Stimulated activated CD4-positive, alpha-beta T cell treated with anti-CD3 and anti-CD28 coated beads, Interleukin-1b, Interleukin-23, amount 100 ng/mL, for 4 hours (primary cell): ENCODE measurements around the gene CD248.
"Not testable (repeated sequence)": the region's sequence is repeated elsewhere in the genome, so short reads cannot be mapped to it uniquely, and the experiment has no call there.

ENCODE experiments used
- DNase-seq, 2 donors: peaks; one replicate each; pipeline ENCODE4 v3.0.0-alpha.2; 2020; ENCODE audit warnings: low read depth in 2 of 2

CD248 gene

DNA sequence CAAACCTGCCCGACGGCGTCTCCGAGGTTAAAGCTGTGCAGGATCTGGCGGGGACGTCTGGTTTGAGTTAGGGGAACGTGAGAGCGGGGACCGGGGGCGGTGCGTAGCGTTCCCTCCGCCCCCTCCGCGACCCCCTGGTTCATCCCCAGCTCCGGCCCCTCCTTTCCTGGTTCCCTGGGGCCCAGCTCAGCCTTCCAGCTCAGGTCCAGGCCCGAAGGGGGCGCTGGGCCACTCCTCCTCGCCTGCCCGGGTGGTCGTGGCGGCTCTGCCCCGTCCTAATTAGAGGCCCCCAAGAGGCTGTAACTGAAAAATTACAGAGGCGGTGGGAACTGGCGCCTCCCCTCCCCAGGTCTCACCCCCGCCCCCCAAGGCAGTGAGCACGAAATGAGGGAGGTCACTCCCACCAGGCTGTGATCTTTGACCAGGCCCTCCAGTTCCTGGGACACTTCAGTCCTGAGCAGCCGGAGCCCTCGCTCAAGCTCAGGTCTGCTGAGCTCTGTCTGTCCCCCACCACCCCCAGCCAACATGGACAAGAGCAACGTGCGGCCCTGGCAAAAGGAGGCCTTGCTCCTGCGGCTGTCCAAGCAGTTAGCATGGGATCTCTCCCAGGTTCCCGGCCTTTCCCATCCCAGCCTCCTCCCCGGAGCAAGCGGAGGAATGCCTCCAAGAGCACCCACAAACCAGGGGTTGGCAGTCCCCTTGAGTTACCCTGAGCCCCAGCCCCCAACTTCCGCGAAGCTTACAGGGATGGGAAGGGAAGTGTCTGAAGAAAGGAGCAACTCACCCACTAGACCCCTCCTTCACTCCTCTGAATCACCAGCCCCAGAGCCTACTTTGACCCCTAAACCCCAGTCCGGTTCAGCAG is 3.3 kb downstream of the CD248 start:
- DNase-seq: no peak

GRCh38 chr11:66312549-66313320 is 4.1 kb downstream of the CD248 start:
- DNase-seq: peak; percentile 97 to 98

DNA sequence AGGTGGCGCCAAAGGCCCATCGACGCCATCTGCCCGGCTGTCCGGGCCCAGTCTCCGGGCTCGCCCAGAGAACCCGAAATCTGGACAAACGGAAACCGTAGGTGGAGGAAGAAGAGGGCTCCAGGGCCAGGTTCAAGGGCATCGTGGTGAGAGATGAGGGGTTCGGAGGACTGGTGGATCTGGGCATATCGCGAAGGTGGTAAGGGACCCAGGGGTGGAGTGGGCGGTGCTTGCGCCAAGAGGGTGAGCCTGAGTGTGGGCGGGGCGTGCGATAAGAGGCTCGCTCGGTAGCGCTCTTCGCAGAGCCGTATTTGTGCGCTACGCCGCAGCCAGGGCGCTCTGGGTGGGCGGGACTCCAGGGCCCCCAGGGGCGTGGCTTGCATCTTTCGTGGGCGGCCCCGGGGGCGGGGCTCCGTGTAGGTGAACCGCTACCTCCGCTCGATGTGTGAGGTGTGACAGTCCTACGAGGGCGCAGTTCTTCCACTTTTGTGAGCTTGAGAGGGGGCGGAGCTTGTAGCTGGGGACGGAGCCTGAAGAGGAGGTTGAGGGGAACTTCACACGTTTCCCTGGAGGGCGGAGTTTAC is 4.8 kb downstream of the CD248 start:
- DNase-seq: peak; percentile 96 to 99

GRCh38 chr11:66311470-66311964 is 5.3 kb downstream of the CD248 start:
- no peak for DNase-seq

GRCh38 chr11:66310803-66311440 is 5.9 kb downstream of the CD248 start:
- DNase-seq: not testable (repeated sequence)

DNA sequence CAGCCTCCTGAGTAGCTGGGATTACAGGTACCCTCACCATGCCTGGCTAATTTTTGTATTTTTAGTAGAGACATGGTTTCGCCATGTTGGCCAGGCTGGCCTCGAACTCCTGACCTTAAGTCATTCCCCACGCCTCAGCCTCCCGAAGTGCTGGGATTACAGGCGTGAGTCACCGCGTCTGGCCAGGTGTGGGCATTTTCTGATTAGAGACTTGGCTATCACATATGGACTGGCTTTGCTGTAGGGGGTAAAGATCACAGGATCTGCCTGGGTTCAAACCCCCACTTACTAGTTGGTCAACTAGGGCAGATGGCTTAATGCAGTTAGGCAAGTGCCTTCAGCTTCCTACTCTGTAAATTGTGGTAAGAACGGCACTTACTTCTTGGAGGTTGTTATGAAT is 6.5 kb downstream of the CD248 start:
- DNase-seq: no peak

GRCh38 chr11:66309475-66309874 is 7.4 kb downstream of the CD248 start:
- no peak for DNase-seq

- no peak for DNase-seq
Measured at GRCh38 chr11:66302656-66303055, 14.2 kb downstream of the CD248 start.

DNA sequence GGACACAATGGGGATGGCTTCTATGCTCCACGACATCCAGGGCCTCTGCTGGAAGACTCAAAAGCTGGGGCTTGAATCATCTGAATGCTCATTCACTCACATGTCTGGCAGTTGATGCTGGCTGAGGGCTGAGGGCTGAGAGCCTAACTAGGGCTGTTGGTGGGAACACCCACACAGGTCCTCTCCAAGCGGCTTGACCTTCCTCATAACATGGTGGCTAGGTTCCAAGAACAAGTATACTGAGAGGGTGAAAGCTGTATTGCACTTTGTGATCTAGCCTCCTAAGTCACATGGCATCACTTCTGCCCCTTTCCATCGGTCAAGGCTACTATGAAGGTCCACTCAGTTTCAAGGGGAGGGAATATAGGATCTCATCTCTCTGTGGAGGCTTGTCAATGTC is 17.7 kb downstream of the CD248 start:
- DNase-seq: no peak

- no peak for DNase-seq
Measured at GRCh38 chr11:66297610-66298009, 19.2 kb downstream of the CD248 start.

GRCh38 chr11:66294626-66295620 is 21.9 kb downstream of the CD248 start:
- DNase-seq: no peak

DNA sequence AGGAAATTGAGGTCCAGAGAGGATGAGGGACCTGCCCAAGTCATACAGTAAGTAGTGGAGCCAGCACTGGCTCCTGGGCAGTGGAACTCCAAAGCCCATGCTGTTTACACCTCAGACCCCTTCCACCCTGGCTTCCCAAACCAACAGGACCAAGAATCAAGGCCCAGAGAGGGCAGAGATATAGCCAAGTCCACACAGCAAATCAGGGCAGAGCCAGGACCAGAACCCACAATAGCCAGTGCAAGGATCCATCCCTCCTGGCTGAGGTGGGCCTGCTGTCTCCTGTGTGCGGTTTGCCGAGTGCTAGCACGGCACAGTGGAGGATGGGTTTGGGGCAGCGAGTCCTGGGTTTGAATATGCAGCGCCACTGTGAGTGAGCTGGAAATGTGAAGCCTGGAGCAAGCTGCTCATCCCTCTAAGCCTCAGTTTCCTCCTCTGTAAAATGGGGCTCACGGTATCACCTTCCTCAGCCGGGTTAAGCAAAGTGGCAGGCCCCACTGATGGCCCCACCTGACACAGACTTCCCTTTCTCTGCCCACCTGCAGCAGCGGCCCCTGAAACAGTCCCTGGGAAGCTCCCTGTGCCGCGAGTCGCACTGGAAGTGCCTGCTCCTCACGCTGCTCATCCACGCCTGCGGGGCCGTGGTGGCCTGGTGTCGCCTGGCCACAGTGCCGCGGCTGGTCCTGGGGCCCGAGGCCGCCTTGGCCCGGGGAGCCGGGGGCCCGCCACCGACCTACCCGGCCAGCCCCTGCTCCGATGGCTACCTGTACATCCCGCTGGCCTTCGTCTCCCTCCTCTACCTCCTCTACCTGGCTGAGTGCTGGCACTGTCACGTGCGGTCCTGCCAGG is 22.8 kb downstream of the CD248 start:
- DNase-seq: no peak

DNA sequence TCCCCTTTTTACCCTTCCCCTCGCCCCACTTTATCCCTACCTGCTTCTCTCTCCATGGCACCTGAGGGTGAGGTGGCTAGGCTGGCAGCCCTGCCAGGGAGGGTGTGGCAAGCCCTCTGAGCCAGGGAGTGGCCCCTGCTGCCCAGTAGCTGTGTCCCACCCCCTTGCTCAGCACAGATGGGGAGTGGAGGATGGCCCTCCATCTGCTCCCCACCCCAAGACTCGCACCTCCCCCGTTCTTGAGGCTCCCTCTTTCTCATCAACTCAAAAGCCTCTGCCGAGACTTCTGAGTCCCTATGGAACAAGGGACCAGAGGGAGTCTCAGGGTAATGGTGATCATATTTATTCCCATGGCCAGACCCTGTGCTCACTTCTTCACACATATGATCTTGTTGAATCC is 23.5 kb downstream of the CD248 start:
- no peak for DNase-seq

DNA sequence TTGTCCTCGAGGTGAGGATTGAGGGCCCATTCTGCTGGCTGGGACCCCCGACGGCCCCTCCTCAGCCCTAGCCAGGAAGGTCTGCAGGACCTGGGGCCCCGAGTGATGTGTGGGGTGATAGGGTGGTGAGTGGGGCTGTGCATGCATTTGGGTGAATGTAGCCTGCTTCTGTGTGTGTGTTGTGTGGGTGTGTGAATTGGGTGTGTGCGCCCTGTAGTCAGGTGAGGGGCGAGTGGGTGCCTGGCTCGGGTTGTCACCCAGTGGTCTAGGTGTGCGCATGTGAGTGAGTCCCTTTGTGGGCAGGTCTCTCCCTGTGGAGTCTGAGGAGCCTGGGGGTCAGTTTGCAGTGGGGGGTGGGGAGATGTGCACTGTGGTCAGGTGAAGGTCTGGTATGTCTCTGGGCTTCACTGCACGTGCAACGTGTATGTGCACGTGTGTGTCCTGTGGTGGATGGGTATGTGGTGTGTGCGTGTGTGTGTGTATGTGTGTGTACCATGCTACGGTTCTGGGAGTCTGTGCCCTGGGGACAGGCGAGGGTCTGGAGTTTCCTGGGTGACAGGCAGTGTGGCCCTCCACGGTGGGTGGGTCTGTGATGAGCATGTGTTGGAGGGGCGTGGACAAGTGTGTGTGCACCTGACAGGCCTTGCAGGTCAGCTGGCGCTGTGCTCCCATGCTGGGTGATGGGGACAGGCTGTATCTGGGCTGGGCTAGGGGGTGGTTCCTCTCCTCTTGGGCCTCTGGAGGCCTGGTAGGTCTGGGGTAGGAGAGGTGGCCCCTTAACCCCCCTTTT is 24.1 kb downstream of the CD248 start:
- no peak for DNase-seq

GRCh38 chr11:66291706-66292542 is 24.9 kb downstream of the CD248 start, which contains the start of gene TMEM151A:
Gene TMEM151A, plus strand, starts transcription at chr11:66291894. Its CDS starts 120 bp downstream, at chr11:66292014.
- peak in 1 of 2 donors; percentile 47 for DNase-seq

DNA sequence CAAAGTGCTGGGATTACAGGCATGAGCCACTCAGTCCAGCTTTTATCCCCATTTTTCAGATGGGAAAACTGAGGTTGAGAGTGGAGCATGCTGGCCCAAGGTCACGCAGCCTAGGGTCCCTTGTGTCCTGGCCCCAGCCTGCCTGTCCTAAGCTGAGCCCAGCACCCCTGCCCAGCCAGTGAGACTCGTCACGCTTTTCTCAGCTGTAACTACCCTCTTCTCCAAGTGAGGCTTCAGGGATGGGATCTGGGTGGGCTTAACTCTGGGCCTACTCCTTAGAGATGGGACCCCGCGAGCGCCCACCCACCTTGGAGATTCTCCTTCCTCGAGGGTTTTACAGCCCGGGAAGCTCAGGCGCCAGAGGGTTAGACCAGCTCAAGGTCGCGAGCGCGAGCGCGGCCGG is 25.5 kb downstream of the CD248 start:
- DNase-seq: no peak

GRCh38 chr11:66290330-66290621 is 26.6 kb downstream of the CD248 start:
- no peak for DNase-seq
